ENCODE results near the gene WDR77. TPM values are rescaled to one million over a fixed set of nuclear protein-coding genes. Genes with fewer than 3 reads are reported as not detected.

The WDR77 gene
- polyA plus RNA-seq, 3 donors from 2014 or later: 33.6 to 37.9 (median 36.3) TPM

GRCh38 chr1:111480674-111481073 is 31.6 kb upstream of the WDR77 start:
- DNase-seq: no peak
- Mint-ChIP-seq H3K27ac (no peak overlapping the region), H3K36me3 (peaks cover 10 to 22% (median 10%) of the 10 kb centered on the region in 3 donors), H3K9me3 (no peaks in the 10 kb centered on the region), H3K4me1 (peaks cover 31 to 41% of the 10 kb centered on the region in 2 donors), H3K4me3 (no peak overlapping the region), H3K27me3 (ENCODE audit: low read depth in 3 of 3) (peaks cover 1 to 4% (median 2%) of the 10 kb centered on the region in 3 donors)

- Mint-ChIP-seq H3K36me3 (peaks cover 10 to 22% (median 10%) of the 10 kb centered on the region in 3 donors), H3K4me3 (peak overlapping the region; percentile 93 to 97 (median 96)), H3K27ac (peak overlapping the region in 5 of 6 donors; percentile 94 to 97 (median 96)), H3K9me3 (no peaks in the 10 kb centered on the region), H3K4me1 (peaks cover 6 to 50% of the 10 kb centered on the region in 2 donors), H3K27me3 (ENCODE audit: low read depth in 3 of 3) (peaks cover 2 to 5% (median 2%) of the 10 kb centered on the region in 3 donors)
- peak; percentile 63 to 70 (median 63) for DNase-seq
These were observed 27.8 kb upstream of the WDR77 start for GRCh38 chr1:111476761-111477309.

- no peak for DNase-seq
- H3K9me3 Mint-ChIP-seq: no peaks in the 10 kb centered on the region
- H3K27me3 Mint-ChIP-seq (ENCODE audit: low read depth in 3 of 3): peaks cover 2 to 5% (median 2%) of the 10 kb centered on the region in 3 donors
- H3K27ac Mint-ChIP-seq: peak overlapping the region in 5 of 6 donors; percentile 94 to 97 (median 96)
- peak overlapping the region; percentile 93 to 97 (median 96) for H3K4me3 Mint-ChIP-seq
- peaks cover under 1 to 47% of the 10 kb centered on the region in 2 donors for H3K4me1 Mint-ChIP-seq
- H3K36me3 Mint-ChIP-seq: peaks cover 10 to 22% (median 10%) of the 10 kb centered on the region in 3 donors
These were observed 27.2 kb upstream of the WDR77 start for GRCh38 chr1:111476214-111476613.

- Mint-ChIP-seq H3K4me3 (peak overlapping the region; percentile 93 to 97 (median 96)), H3K9me3 (no peaks in the 10 kb centered on the region), H3K27ac (peak overlapping the region in 5 of 6 donors; percentile 94 to 97 (median 96)), H3K4me1 (peaks cover 0 to 47% of the 10 kb centered on the region in 2 donors), H3K36me3 (peaks cover 10 to 22% (median 10%) of the 10 kb centered on the region in 3 donors), H3K27me3 (ENCODE audit: low read depth in 3 of 3) (peaks cover 2 to 5% (median 2%) of the 10 kb centered on the region in 3 donors)
- DNase-seq: peak; percentile 69 to 74 (median 73)
These were observed 26.6 kb upstream of the WDR77 start for GRCh38 chr1:111475701-111476100.

GRCh38 chr1:111474521-111474920 is 25.5 kb upstream of the WDR77 start:
- no peak for DNase-seq
- peaks cover 0 to 47% of the 10 kb centered on the region in 2 donors for H3K4me1 Mint-ChIP-seq
- peaks cover 10 to 22% (median 10%) of the 10 kb centered on the region in 3 donors for H3K36me3 Mint-ChIP-seq
- no peaks in the 10 kb centered on the region for H3K9me3 Mint-ChIP-seq
- H3K4me3 Mint-ChIP-seq: peak overlapping the region; percentile 93 to 97 (median 96)
- H3K27ac Mint-ChIP-seq: peak overlapping the region in 5 of 6 donors; percentile 94 to 97 (median 96)
- peaks cover 2 to 5% (median 2%) of the 10 kb centered on the region in 3 donors for H3K27me3 Mint-ChIP-seq (ENCODE audit: low read depth in 3 of 3)

GRCh38 chr1:111474106-111474505 is 25.1 kb upstream of the WDR77 start:
- H3K9me3 Mint-ChIP-seq: no peaks in the 10 kb centered on the region
- H3K4me3 Mint-ChIP-seq: peak overlapping the region; percentile 93 to 97 (median 96)
- DNase-seq: no peak
- H3K4me1 Mint-ChIP-seq: peaks cover 0 to 47% of the 10 kb centered on the region in 2 donors
- H3K27me3 Mint-ChIP-seq (ENCODE audit: low read depth in 3 of 3): peaks cover 2 to 5% (median 2%) of the 10 kb centered on the region in 3 donors
- H3K27ac Mint-ChIP-seq: peak overlapping the region in 5 of 6 donors; percentile 94 to 97 (median 96)
- peaks cover 10 to 22% (median 10%) of the 10 kb centered on the region in 3 donors for H3K36me3 Mint-ChIP-seq

- Mint-ChIP-seq H3K27ac (no peak overlapping the region), H3K27me3 (ENCODE audit: low read depth in 3 of 3) (peaks cover 2% of the 10 kb centered on the region in 3 donors), H3K4me3 (no peak overlapping the region), H3K36me3 (peaks cover 0 to 7% (median 4%) of the 10 kb centered on the region in 3 donors), H3K9me3 (no peaks in the 10 kb centered on the region), H3K4me1 (peaks cover 0 to 26% of the 10 kb centered on the region in 2 donors)
- no peak for DNase-seq
These were observed 22.5 kb upstream of the WDR77 start for GRCh38 chr1:111471538-111471937.

- no peak overlapping the region for H3K27ac Mint-ChIP-seq
These were observed 22.0 kb upstream of the WDR77 start for GRCh38 chr1:111471012-111471411.

GRCh38 chr1:111470596-111470995 is 21.5 kb upstream of the WDR77 start:
- Mint-ChIP-seq H3K4me1 (peaks cover 0 to 17% of the 10 kb centered on the region in 2 donors), H3K9me3 (no peaks in the 10 kb centered on the region), H3K4me3 (no peak overlapping the region), H3K36me3 (peaks cover 0 to 7% (median 4%) of the 10 kb centered on the region in 3 donors), H3K27ac (no peak overlapping the region), H3K27me3 (ENCODE audit: low read depth in 3 of 3) (peaks cover 0 to 2% (median 2%) of the 10 kb centered on the region in 3 donors)
- DNase-seq: no peak

More at GRCh38 chr1:111471012-111471411, 22.0 kb upstream of the WDR77 start:
- peaks cover 0 to 7% (median 4%) of the 10 kb centered on the region in 3 donors for H3K36me3 Mint-ChIP-seq
- DNase-seq: peak; percentile 79 to 82 (median 80)
- no peak overlapping the region for H3K4me3 Mint-ChIP-seq
- H3K4me1 Mint-ChIP-seq: peaks cover 0 to 21% of the 10 kb centered on the region in 2 donors
- peaks cover 2% of the 10 kb centered on the region in 3 donors for H3K27me3 Mint-ChIP-seq (ENCODE audit: low read depth in 3 of 3)
- no peaks in the 10 kb centered on the region for H3K9me3 Mint-ChIP-seq

- no peaks in the 10 kb centered on the region for H3K9me3 Mint-ChIP-seq
- H3K4me1 Mint-ChIP-seq: peaks cover 0 to 11% of the 10 kb centered on the region in 2 donors
- H3K27ac Mint-ChIP-seq: no peak overlapping the region
- H3K4me3 Mint-ChIP-seq: no peak overlapping the region
- H3K36me3 Mint-ChIP-seq: peaks cover 0 to 7% (median 6%) of the 10 kb centered on the region in 3 donors
- DNase-seq: no peak
- peaks cover 0 to 2% (median under 1%) of the 10 kb centered on the region in 3 donors for H3K27me3 Mint-ChIP-seq (ENCODE audit: low read depth in 3 of 3)
These were observed 20.5 kb upstream of the WDR77 start for GRCh38 chr1:111469539-111469938.

GRCh38 chr1:111468717-111469100 is 19.7 kb upstream of the WDR77 start:
- DNase-seq: no peak
- H3K4me3 Mint-ChIP-seq: no peak overlapping the region
- H3K27me3 Mint-ChIP-seq (ENCODE audit: low read depth in 3 of 3): peaks cover 0 to 2% (median 0%) of the 10 kb centered on the region in 3 donors
- H3K36me3 Mint-ChIP-seq: peaks cover 0 to 13% (median 7%) of the 10 kb centered on the region in 3 donors
- H3K9me3 Mint-ChIP-seq: no peaks in the 10 kb centered on the region
- peaks cover 0 to 8% of the 10 kb centered on the region in 2 donors for H3K4me1 Mint-ChIP-seq
- no peak overlapping the region for H3K27ac Mint-ChIP-seq

GRCh38 chr1:111467865-111468716 is 19.0 kb upstream of the WDR77 start:
- no peaks in the 10 kb centered on the region for H3K9me3 Mint-ChIP-seq
- peaks cover 0 to 2% (median 0%) of the 10 kb centered on the region in 3 donors for H3K27me3 Mint-ChIP-seq (ENCODE audit: low read depth in 3 of 3)
- peaks cover 0 to 2% of the 10 kb centered on the region in 2 donors for H3K4me1 Mint-ChIP-seq
- H3K27ac Mint-ChIP-seq: no peak overlapping the region
- no peak overlapping the region for H3K4me3 Mint-ChIP-seq
- H3K36me3 Mint-ChIP-seq: peaks cover 4 to 18% (median 11%) of the 10 kb centered on the region in 3 donors
- DNase-seq: no peak

- H3K4me3 Mint-ChIP-seq: no peak overlapping the region
- DNase-seq: no peak
- H3K4me1 Mint-ChIP-seq: peaks cover 0 to 2% of the 10 kb centered on the region in 2 donors
- H3K9me3 Mint-ChIP-seq: no peaks in the 10 kb centered on the region
- no peaks in the 10 kb centered on the region for H3K27me3 Mint-ChIP-seq (ENCODE audit: low read depth in 3 of 3)
- peaks cover 8 to 23% (median 23%) of the 10 kb centered on the region in 3 donors for H3K36me3 Mint-ChIP-seq
- H3K27ac Mint-ChIP-seq: no peak overlapping the region
These were observed 17.4 kb upstream of the WDR77 start for GRCh38 chr1:111466480-111466879.
